GM18502 (cell line): ENCODE results near the gene ARHGDIA.

Source experiments
- ATAC-seq: cut with Tn5 transposase; IDR thresholded peaks from one replicate; pipeline ENCODE4 v1.9.1; 2021; ENCODE audit warnings: mild to moderate bottlenecking; ENCODE audit not compliant: unreplicated experiment, poor library complexity

The ARHGDIA gene

DNA sequence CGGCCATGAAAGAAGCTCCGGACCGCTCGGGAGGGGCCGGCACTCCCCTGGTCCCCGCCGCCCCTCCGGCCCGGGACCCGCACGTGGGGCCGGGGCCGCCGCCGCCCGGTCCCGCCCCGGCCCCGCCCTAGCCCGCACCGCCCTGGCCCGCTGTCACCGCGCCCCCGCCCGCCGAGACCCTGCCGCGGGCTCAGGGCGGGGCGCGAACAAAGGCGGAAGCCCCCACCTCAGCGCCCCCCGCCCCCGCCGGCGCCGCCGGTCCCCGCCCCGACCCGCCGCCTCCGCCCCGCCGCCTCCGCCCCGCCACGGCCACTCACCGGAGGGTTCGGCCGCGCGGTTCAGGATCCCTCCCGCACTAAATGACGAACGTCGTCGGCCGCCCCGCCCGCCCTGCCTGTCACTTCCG is at the start of gene ARHGDIA:
ARHGDIA (minus strand) TSS at position 357 of the 406 bp plus-strand sequence. CDS start 1,407 bp downstream, outside the sequence.
- peak; percentile 26 for ATAC-seq

DNA sequence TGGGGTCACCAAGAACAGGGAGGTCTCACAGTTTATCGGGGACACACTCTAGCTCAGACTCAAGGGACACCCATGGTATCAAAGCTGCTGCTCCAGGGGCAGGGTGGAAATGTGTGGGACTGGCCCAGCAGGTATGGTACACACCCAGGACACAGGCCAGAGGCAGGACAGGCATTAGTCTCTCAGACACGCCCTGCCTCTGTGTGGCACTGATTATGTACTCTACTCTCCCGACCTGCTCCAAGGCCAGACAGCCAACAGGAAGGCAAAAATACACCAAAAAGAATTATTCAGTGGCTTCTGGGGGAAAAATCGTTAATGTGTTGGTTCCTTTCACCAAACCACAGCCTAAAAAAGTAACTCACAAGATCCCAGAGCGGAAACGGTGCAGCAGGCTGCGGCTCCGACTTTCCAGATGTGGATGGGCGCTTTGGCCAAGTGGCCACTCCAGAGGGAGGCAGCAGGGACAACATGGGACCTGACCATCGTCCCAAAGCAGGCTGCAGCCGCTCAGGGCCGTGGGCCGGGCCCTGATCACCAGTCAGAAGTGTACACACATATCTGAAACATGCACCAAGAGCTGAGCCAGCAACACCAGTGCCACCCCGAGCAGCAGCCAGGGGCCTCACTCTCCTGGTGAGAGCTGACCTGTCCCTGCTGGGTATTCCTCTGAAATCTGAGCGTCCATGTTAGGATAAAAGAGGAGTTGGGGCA is 47.9 kb upstream of the ARHGDIA start:
- ATAC-seq: no peak

DNA sequence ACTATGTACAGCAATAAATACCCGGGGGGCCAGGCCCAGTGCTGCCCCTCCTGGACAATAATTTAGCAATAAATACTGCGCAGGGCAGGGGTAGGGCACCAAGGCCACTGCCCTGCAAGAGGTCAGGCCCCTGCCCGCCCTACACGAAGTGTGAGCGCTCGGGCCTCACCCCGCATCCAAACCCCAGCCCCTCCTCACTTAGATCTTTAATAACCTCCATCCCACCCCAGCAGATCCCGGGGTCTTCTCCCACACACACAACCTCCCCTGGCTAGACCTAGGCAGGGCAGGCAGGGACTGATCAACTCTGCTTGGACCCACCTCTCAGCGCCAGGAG is 47.2 kb upstream of the ARHGDIA start:
- ATAC-seq: peak; percentile 20

DNA sequence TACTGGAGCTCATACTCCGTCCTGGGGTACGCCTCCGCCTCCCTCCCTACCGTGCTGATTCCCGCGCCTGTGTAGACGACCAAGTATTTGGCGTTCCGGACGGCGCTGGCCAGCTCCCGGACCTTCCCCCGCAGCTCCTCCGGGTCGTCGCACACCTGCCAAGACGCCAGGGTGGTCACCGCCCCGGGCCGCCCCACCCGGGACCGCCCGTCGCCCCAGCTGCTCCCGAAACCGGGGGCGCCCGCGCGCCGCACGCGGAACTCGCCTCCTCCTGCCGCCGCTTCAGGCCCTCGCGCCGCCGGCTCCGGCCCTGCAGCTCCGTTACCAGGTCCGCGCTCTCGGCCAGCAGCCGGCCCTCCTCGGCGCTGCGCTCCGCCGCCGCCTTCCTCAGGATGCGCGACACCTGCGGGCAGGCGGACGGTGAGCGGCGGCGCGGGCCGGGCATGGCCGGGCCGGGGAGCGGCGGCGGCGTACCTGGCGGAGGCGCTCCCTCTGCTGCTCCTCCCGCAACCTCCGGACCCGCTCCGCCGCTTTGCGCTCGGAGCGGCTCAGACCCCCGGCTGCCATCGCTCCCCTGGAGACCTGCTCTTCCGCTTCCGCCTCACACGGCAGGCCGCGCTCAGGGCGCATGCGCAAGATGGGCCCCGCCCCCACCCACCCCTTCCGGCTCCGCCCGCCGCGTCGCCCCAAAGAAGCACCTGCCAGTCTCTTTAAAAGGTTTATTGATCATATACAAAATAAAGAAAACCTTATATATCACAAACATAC is 46.6 kb upstream of the ARHGDIA start, which contains the start of gene SIRT7:
SIRT7 (minus strand) TSS at position 612 of the 768 bp plus-strand sequence; CDS start at position 567, 45 bp downstream.
- ATAC-seq: peak; percentile 65

DNA sequence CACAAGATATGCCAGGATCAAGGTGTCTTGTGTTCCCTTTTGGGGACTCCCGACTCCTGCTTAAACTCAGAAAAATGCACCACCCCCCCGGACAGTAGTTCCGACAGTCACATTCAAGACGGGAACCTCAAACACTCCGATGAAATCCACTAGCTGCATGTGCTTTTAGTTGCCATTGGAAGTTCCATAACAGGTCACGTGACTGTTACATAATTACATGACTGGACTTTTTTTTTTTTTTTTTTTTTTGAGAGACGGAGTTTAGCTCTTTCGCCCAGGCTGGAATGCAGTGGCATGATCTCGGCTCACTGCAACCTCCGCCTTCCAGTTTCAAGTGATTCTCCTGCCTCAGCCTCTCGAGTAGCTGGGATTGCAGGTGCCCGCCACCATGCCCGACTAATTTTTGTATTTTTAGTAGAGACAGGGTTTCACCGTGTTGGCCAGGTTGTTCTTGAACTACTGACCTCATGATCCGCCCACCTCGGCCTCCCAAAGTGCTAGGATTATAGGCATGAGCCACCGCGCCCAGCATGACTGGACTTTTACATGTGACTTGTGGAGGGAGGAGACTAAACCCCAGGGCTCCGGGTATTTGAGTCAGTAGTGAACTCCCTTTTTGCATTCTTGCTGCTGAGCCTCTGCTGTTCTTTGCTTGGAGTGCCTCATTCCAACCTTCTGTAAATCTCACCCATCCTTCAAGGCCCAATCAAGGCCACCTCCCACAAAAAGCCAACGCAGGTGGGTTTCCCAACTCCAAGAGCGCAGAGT is 45.3 kb upstream of the ARHGDIA start:
- ATAC-seq: no peak

DNA sequence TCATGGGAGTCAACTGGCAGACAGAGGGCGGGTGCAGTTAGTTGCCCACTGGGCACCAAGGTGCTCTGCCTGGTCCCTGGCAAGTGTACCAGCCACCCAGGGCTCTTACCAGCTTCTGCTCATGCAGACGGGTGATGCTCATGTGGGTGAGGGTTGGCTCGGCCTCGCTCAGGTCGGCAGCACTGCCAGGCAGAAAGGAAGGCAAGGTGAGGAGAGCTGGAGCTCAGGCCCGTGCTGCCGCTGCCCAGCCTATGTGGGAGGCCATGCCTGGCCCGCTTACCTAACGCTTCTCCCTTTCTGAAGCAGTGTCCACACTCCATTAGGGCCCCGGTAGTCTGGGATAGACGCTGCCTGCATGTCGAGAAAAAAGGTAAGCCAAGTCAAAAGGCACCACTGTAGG is 44.2 kb upstream of the ARHGDIA start:
- no peak for ATAC-seq

DNA sequence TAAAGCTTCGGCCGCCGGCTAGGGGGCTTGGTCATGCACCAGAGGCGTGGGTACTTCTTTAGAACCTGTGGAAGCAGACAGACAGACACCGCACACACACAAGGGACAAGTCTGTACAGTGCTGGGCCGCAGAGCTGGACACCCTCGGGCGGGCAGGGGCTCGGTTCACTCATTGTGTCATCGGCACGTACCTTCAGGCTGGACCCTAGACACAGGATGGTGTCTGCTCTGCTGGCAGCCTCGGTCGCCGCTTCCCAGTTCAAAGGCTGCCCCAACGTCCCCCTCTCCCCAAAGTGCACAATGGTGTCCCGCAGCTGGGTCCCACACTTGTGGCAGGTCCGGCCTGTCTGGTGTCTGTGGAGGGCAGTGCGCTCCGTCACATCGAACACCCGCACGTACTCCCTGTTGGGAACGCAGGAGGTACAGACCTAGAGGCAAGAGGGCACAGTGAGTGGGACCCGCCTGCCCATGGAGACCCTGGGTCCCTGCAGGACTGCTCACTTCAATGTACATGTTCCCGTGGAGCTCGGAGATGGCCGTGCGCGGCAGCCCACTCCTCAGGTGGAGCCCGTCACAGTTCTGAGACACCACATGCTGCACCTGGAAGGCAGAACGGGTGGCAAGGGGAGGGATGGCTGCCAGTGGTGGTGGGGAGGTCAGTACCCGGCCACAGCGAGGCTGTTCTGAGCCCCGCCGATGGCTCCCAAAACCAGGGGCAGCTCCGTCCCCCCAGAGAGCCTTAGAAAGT is 43.1 kb upstream of the ARHGDIA start:
- no peak for ATAC-seq

DNA sequence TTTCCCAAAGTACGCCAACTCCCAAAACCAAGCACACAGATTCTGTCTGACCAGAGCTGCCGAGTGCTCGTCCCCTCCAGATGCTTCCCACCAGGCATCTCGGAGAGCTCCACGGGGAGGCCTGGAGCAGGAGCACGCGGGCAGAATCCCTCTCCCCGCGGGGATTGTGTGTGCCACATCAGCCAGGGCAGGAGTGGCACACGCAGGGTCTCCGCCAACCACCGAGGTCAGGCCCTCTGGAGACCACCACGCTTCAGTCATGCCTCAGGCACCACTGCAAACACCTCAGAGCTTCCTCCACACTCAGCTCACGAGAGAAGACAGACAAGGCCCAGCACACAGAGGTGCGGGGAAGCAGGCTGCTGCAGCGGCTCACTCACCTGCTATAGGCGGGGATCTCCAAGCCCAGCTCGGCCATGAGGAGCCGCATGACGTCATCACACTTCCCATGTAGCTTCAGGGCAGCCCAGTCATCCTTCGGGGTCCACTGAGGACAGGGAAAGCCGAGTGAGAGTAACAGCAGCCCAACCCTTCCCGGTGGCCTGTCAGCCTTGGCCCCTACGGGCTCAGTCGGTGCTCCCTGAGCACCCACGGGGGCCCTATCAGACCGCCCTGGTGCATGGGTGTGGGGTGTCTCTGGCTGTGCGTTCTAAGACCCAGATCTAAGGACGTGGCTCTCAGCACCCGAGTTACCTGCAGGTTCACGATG is 42.4 kb upstream of the ARHGDIA start:
- ATAC-seq: no peak

DNA sequence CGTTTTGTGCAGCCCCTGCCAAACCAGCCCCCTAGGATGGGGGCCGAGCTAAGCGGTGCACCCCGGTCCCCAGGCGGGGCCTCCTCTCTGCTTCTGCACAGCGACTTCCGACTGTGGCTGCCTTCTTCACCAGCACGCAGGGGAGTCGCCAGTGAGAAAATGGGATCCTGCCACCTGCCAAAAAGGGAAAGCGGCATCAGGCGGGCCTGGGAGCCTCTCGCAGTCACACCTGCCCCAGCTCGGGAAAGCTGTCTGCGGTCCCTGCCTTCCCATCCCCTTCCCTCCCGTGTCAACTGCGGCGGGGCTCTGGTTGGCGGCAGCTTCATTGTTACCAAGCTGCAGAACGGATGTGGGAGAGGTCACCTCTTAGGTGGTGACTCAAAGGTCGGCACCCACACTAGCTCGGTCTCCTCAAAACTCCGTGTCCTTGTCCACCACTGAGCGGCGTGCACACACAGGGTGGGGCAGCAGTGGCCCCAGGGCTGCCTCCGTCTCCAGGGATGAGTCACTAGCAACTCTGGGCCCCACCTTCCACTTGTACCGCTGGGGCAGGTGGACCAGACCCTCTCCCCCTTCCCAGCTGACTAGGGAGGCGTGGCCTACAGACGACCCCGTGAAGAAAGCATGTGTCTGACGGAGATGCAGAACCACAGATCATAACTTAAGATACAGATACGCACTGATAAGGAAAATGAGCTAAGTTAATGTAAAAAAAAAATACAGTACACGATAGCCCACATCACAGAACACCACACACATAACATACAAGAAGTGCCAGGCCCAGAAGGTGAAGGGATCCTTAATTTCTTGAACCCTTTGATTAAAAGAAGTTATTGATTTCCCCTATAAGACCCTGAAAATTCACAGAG is 41.5 kb upstream of the ARHGDIA start:
- no peak for ATAC-seq

DNA sequence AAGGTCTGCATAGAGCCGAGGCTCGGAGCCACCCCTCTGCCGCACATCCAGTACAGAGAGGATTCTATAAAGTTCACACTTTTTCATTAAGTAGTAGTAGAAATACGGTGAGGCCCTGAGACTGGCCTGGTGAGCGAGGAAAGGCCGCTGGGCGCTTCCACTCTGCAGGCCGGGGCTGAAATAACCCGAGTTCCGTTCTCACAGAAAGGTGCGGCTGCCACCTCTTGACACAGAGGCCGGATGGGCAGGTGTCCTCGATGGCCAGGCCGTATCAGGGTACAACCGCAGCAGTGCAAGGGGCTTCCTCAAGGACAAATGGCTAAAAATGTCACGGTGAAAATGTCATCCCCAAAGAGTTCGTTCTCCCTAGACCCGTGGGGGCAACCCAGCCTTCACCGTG is 40.8 kb upstream of the ARHGDIA start:
- no peak for ATAC-seq

DNA sequence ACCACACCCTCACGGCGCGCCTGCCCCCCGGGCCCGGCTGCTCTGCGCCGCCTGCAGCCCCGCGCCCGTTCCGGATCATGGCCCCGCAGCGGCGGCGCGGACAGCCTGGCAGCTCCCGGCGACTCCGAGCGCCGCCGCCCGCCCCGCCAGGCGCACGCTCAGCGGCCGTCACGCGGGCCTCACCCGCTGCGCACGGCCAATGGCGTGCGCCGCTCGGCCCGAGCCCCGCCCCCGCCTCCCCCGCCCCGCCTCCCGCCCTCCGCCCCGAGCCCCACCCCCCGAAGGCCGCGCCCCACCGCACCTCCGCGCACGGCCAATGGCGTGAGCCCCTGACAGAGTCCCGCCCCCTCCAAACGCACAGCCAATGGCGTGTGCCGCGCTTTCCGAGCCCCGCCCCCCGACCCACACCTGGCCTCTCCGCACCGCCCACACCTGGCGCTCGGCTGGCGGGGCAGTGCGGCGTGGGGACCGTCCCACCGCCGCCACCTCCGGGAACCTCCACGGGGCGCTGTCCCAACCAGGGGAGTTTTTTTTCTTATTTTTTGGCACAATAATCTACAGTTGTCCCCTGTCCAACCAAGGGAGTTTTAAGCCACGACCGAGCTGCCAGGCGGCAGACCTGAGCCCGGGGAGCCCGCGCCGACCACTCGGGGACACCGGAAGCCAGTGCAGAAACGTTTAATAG is 40.3 kb upstream of the ARHGDIA start, which contains the start of gene PCYT2:
PCYT2 (minus strand) TSS at position 123 of the 685 bp plus-strand sequence; CDS start at position 79, 44 bp downstream.
- ATAC-seq: peak; percentile 75

DNA sequence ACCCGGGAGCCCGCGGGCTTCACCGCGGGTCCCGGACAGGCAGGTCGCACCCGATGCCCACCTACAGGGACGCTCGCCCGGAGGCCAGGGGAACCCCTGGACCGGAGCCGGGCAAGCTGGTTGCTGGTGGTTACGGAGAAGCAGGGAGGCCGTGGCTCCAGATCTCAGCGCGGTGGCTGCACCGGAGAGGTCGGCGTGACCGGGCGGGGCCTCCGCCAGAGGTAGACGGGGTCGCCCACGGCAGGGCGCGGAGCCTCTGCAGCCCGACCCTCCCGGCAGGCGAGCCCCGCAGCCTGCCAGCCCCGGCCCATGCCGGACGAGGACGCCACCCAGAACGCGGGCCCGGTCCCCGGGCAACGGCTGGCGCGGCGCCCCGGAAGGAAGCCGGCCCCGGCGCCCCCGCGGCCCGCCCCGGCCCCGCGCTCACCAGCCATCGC is 39.7 kb upstream of the ARHGDIA start:
- no peak for ATAC-seq

DNA sequence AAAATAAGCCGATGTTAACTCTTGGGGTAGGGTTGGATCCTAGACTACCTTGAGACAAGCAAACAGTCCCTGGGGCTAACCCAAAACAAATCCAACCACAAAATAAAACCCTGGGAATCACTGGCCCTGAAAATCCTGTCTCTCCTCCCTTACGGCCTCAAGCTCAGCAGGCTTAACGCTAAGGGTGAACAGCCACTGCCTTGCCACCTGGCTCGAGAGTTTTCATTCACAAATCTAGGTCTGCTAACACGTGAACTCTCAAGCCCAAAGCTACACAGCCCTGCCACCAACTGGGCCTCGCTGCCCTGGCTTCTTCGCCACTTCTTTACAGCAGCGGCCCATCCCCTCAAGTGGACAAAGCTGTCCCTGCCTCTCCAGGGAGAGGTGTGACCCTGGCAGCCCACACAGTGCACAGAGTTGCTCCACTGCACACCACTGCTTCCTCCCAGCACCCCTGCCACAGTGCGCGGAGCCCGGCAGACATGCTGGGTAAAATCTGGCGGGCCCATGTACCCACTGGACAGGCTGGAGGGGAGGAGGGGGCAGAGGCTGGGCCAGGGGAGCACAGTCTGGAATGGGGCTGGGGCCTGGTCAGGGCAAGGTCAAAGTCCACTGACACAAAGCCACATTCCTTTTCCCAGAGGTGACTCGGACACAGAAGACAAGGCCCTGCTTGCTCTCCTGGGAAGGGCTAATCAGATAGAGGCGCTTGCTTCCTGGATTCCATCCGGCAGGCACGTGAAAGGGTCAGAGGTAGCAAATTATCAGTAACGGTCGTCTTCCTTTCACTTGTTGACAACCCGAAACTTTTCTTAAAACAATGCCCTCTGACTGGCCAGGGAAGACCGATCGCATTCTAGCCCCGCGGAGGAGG is 39.1 kb upstream of the ARHGDIA start:
- no peak for ATAC-seq

DNA sequence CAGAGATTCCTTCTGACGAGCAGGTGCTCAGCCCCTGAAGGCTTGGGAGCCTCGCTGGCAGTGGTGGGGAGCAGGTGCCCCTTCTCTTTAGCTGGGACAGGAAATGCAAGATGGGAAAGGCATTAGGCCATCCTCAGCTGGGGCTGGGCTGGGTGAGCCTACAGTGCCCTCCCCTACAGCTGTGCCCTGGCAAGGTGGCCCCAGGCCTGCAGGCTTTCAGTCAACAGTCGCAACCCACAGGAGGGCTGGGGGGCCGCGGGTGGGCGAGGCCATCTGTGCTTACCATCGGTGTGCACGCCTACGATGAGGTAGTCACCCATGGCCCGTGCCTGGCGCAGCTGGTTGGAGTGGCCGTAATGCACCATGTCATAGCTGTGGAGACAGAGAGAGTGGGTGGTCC is 38.1 kb upstream of the ARHGDIA start:
- no peak for ATAC-seq

DNA sequence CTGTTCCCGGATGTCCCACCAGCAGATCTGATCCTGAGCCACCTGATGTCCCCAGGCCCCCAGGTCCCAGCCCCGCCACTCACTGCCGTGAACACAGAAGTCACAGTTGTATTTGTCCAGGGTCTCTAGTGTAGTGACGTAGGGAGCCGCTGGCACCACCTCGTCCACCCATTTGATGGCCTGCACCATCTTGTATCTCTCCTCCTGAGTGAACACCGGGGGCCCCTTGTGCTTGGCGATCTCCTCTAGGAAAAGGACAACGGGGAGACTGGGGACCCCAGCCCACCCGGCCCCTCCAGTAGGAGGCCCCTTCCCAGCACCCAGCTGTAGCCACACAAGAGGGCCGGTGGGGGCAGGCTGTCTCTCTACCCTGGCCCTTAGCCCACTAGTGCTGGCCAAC is 37.7 kb upstream of the ARHGDIA start:
- ATAC-seq: no peak

DNA sequence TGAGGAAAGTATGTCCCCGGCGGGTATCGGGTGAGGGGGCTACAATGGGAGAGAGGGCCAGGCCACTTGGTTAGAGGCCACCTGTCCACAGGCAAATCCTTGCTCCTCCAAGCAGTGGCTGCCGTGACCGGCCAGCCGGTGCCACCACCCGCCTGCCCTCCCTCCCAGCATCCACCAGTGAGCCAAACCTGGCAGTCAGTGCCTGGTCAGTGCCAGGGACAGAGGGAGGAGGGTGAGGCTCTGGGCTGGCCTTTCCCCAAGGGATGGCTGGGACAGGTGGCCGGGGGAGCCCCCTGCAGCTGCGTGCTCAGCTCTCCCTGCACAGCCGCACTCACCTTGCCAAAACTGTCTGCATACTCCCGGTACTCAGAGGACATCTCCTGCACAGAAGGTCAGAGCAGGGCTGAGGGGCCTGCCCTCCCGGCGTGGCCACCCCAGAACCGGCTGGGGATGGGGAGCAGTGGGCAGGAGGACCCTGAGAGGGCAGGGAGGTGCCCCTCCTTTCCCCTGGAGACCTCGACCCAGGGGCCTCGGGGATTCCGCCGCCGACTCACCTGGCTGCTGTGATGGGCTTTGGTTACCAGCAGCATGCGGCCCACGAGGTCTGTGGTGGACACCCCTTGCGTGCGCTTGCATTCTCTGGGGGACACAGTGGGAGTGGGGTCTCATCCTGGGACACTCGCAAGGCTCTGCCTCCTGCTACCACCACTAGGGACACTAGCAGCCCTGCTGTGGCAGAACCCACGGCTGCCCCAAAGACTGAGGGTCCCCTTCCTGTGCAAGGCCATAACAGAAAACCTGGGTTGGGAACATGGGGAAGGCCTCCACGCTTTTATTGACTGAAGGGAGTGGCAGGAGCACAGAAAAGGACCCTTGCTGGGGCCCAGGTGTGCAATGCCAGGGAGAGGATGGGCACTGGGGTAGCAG is 36.3 kb upstream of the ARHGDIA start:
- no peak for ATAC-seq
